PC-3 (cell line): ENCODE results near the gene TRMT61A. TPM values are rescaled to one million over a fixed set of nuclear protein-coding genes. Genes with fewer than 3 reads are reported as not detected.

ENCODE experiments used
- ATAC-seq: fragments of 200-7000 bp; cut with Tn5 transposase; 2 replicates; pipeline ENCODE4 v1.9.1; 2020; ENCODE audit warnings: mild to moderate bottlenecking, moderate library complexity
- BruUV-seq: library from RNA; stranded (reverse); fragments of 400-500 nt; replicated peaks from 2 replicates; lab custom pipeline; 2021; lab: Mats Ljungman, UMichigan
- CTCF ChIA-PET: fragments of 300-600 bp; sonication (Branson Sonifier 250); formaldehyde crosslinking; loops from one replicate; lab custom pipeline; 2022; ENCODE audit warnings: antibody characterized with exemption; lab: Charles Lee
- POLR2A ChIA-PET: fragments of 300-600 bp; sonication (Branson Sonifier 250); formaldehyde crosslinking; loops from one replicate; lab custom pipeline; 2022; ENCODE audit warnings: antibody characterized with exemption; ENCODE audit not compliant: unreplicated experiment; lab: Charles Lee
- DNase-seq: peaks from one replicate; pipeline ENCODE4 v3.0.0-alpha.2; 2015
- H2AFZ ChIP-seq: fragments of 300-600 bp; sonication (generic); 2 replicates; pipeline ENCODE4 v1.6.0; 2016; ENCODE audit warnings: antibody characterized with exemption, low read length
- H3F3A ChIP-seq: fragments of 300-600 bp; sonication (generic); one replicate; pipeline ENCODE4 v1.6.0; 2017; ENCODE audit warnings: antibody characterized with exemption, low read length, control low read depth, mild to moderate bottlenecking; ENCODE audit not compliant: unreplicated experiment
- H3K27ac ChIP-seq: fragments of 300-600 bp; sonication (generic); 2 replicates; pipeline ENCODE4 v1.5.1; 2016; ENCODE audit warnings: mild to moderate bottlenecking, low read length
- H3K27me3 ChIP-seq: fragments of 300-600 bp; sonication (generic); 2 replicates; pipeline ENCODE4 v1.6.1; 2016; ENCODE audit warnings: low read length, mixed read lengths
- H3K36me3 ChIP-seq: fragments of 300-600 bp; sonication (generic); 2 replicates; pipeline ENCODE4 v1.6.1; 2016; ENCODE audit warnings: low read depth, mixed run types, low read length, mixed read lengths
- H3K4me1 ChIP-seq: fragments of 300-600 bp; sonication (generic); 2 replicates; pipeline ENCODE4 v1.5.1; 2016; ENCODE audit warnings: low read length; ENCODE audit not compliant: insufficient read depth
- H3K4me2 ChIP-seq: fragments of 300-600 bp; sonication (generic); 2 replicates; pipeline ENCODE4 v1.6.0; 2016; ENCODE audit warnings: low read length
- H3K4me3 ChIP-seq: fragments of 300-600 bp; sonication (generic); 2 replicates; pipeline ENCODE4 v1.5.1; 2016; ENCODE audit warnings: mild to moderate bottlenecking, low read length, mixed read lengths
- H3K79me2 ChIP-seq: fragments of 300-600 bp; sonication (generic); 2 replicates; pipeline ENCODE4 v1.6.1; 2017; ENCODE audit warnings: low read length, mixed read lengths
- H3K9ac ChIP-seq: fragments of 300-600 bp; sonication (generic); 2 replicates; pipeline ENCODE4 v1.6.0; 2016; ENCODE audit warnings: mild to moderate bottlenecking, low read length
- H3K9me2 ChIP-seq: fragments of 300-600 bp; sonication (generic); replicated peaks from 2 replicates; pipeline ENCODE4 v1.6.1; 2016; ENCODE audit warnings: mixed run types, low read length, mixed read lengths
- H3K9me3 ChIP-seq: fragments of 300-600 bp; sonication (generic); 2 replicates; pipeline ENCODE4 v1.6.1; 2016; ENCODE audit warnings: low read length, mixed read lengths
- H4K20me1 ChIP-seq: fragments of 300-600 bp; sonication (generic); 2 replicates; pipeline ENCODE4 v1.6.1; 2016; ENCODE audit warnings: low read length, mixed read lengths
- CTCF ChIP-seq: fragments of 300-600 bp; sonication (generic); conservative IDR thresholded peaks from 2 replicates; pipeline ENCODE4 v1.5.1; 2017; ENCODE audit warnings: antibody characterized with exemption, low read depth, mild to moderate bottlenecking, low read length
- EZH2 ChIP-seq: fragments of 300-600 bp; sonication (generic); IDR thresholded peaks from one replicate; pipeline ENCODE4 v1.6.1; 2017; ENCODE audit warnings: antibody characterized with exemption, mild to moderate bottlenecking, low read length; ENCODE audit not compliant: unreplicated experiment
- EZH2phosphoT487 ChIP-seq: fragments of 300-600 bp; sonication (generic); IDR thresholded peaks from 2 replicates; pipeline ENCODE4 v1.6.1; 2018; ENCODE audit warnings: mild to moderate bottlenecking, antibody characterized with exemption, low read length, borderline replicate concordance
- intact Hi-C: fragments of 100-400 bp; cut with micrococcal nuclease; formaldehyde crosslinking; loops from 2 replicates; pipeline ENCODE4 v1.9.0; 2023
- total RNA-seq: library from RNA; depleted of rRNA; stranded (reverse); fragments of >200 nt; gene quantifications from 2 replicates; pipeline ENCODE4 v1.2.3, GENCODE V29; 2014

TRMT61A gene
- total RNA-seq, 1 experiment from 2014 or later = 51.2 TPM

GRCh38 chr14:103542605-103543088 is 13.7 kb downstream of the TRMT61A start:
- ChIA-PET POLR2A (no interaction called here), CTCF (no interaction called here)

GRCh38 chr14:103543140-103543539 is 14.1 kb downstream of the TRMT61A start:
- DNase-seq (no peak), ATAC-seq (no peak)
- no peak overlapping the region for H3K9ac ChIP-seq
- intact Hi-C loops = no loop called here
- H3K36me3 ChIP-seq = no peaks in the 10 kb centered on the region
- H3K4me3 ChIP-seq = no peak overlapping the region
- H3K4me2 ChIP-seq = no peak overlapping the region
- H3K79me2 ChIP-seq = no peaks in the 10 kb centered on the region
- BruUV-seq = no TSS peak
- no peaks in the 10 kb centered on the region for H3K9me3 ChIP-seq
- CTCF ChIA-PET = no interaction called here
- no peaks in the 10 kb centered on the region for H3K27me3 ChIP-seq
- POLR2A ChIA-PET = no interaction called here
- no peak overlapping the region for H2AFZ ChIP-seq
- no peak for TF ChIP-seq CTCF
- TF ChIP-seq EZH2phosphoT487 = no peak
- TF ChIP-seq EZH2 = no peak
- H4K20me1 ChIP-seq = no peaks in the 10 kb centered on the region
- H3K9me2 ChIP-seq = no peaks in the 10 kb centered on the region
- H3F3A ChIP-seq = no peaks in the 10 kb centered on the region
- H3K27ac ChIP-seq = no peak overlapping the region
- H3K4me1 ChIP-seq = peaks cover 47% of the 10 kb centered on the region

More at GRCh38 chr14:103542605-103543088, 13.7 kb downstream of the TRMT61A start:
- H3K9me3 ChIP-seq = no peaks in the 10 kb centered on the region
- no peak overlapping the region for H3K4me3 ChIP-seq
- peak overlapping the region; percentile 21; the same call in 1 of the 2 replicates for H3K4me2 ChIP-seq
- H4K20me1 ChIP-seq = no peaks in the 10 kb centered on the region
- H3K9ac ChIP-seq = no peak overlapping the region
- no peak overlapping the region for H2AFZ ChIP-seq
- H3K9me2 ChIP-seq = no peaks in the 10 kb centered on the region
- intact Hi-C loops = no loop called here
- TF ChIP-seq EZH2phosphoT487 = no peak
- no peak for TF ChIP-seq EZH2
- no peak for TF ChIP-seq CTCF
- H3K79me2 ChIP-seq = no peaks in the 10 kb centered on the region
- ATAC-seq (peak; percentile 6; the same call in 1 of the 2 replicates), DNase-seq (no peak)
- peak overlapping the region; percentile 96 for H3K27ac ChIP-seq
- BruUV-seq = no TSS peak
- H3K4me1 ChIP-seq = peaks cover 47% of the 10 kb centered on the region
- H3K27me3 ChIP-seq = no peaks in the 10 kb centered on the region
- no peaks in the 10 kb centered on the region for H3F3A ChIP-seq
- no peaks in the 10 kb centered on the region for H3K36me3 ChIP-seq

- H4K20me1 ChIP-seq = no peaks in the 10 kb centered on the region
- no peak overlapping the region for H3K27ac ChIP-seq
- ATAC-seq = no peak
- ChIA-PET CTCF (no interaction called here), POLR2A (no interaction called here)
- no peak for DNase-seq
- H3K36me3 ChIP-seq = no peaks in the 10 kb centered on the region
- H3F3A ChIP-seq = no peaks in the 10 kb centered on the region
- H3K9ac ChIP-seq = no peak overlapping the region
- no peaks in the 10 kb centered on the region for H3K79me2 ChIP-seq
- peaks cover 44% of the 10 kb centered on the region for H3K4me1 ChIP-seq
- BruUV-seq = no TSS peak
- no peak overlapping the region for H2AFZ ChIP-seq
- intact Hi-C loops = no loop called here
- no peak overlapping the region for H3K4me2 ChIP-seq
- no peaks in the 10 kb centered on the region for H3K9me3 ChIP-seq
- no peaks in the 10 kb centered on the region for H3K27me3 ChIP-seq
- H3K9me2 ChIP-seq = no peaks in the 10 kb centered on the region
- no peak overlapping the region for H3K4me3 ChIP-seq
- TF ChIP-seq EZH2phosphoT487 (no peak), EZH2 (no peak), CTCF (no peak)
Measured at GRCh38 chr14:103543721-103544387, 14.9 kb downstream of the TRMT61A start.
